H1 (cell line): ENCODE measurements around the gene BTK. TPM values are rescaled to one million over a fixed set of nuclear protein-coding genes. Genes with fewer than 3 reads are reported as not detected.

ENCODE experiments used
- JUND ChIP-seq: IDR thresholded peaks from 2 replicates; pipeline ENCODE4 v1.6.1; 2011; ENCODE audit warnings: mild to moderate bottlenecking, improper control_type of control experiment, low read length
- SP4 ChIP-seq: IDR thresholded peaks from 2 replicates; pipeline ENCODE4 v1.6.1; 2012; ENCODE audit warnings: low read length, inconsistent platforms
- YY1 ChIP-seq: IDR thresholded peaks from 2 replicates; pipeline ENCODE4 v1.6.1; 2011; ENCODE audit warnings: low read depth, mild to moderate bottlenecking, low read length
- polyA plus RNA-seq, 7 experiments: library from polyadenylated mRNA; depleted of rRNA in 3 of 7; stranded (reverse) in 5 of 7; unstranded in 2 of 7; fragments of >200 nt in 5 of 7; fragments of 200-250 nt in 2 of 7; gene quantifications; 1 replicate in 5 of 7; 2 replicates in 1 of 7; 4 replicates in 1 of 7; pipeline versions ENCODE4 v1.2.1 to v1.2.3, GENCODE V29; 2011 to 2013; ENCODE audit warnings: missing spikeins in 2 of 7, mixed read lengths in 2 of 7
- total RNA-seq: library from RNA; stranded (reverse); fragmentation: NEBNext Ultra II Directional; extraction: Animal tissue kit (Norgen Biotek cat#: 25700); gene quantifications from 2 replicates; pipeline ENCODE4 v1.2.1, GENCODE V29; 2021
- TF ChIP-seq, protein P1 (sequence below): fragments of 300-600 bp; sonication (generic); IDR thresholded peaks from 2 replicates; pipeline ENCODE4 v1.7.1; 2012; ENCODE audit warnings: low read length, moderate library complexity, mild to moderate bottlenecking, inconsistent platforms; ENCODE audit not compliant: insufficient replicate concordance

Gene BTK
- total and polyA plus RNA-seq, 2 of the 8 experiments (the other 6 are each of a cell fraction or from before 2014, with no cell fraction given) = 0.06 to 0.20 TPM

DNA sequence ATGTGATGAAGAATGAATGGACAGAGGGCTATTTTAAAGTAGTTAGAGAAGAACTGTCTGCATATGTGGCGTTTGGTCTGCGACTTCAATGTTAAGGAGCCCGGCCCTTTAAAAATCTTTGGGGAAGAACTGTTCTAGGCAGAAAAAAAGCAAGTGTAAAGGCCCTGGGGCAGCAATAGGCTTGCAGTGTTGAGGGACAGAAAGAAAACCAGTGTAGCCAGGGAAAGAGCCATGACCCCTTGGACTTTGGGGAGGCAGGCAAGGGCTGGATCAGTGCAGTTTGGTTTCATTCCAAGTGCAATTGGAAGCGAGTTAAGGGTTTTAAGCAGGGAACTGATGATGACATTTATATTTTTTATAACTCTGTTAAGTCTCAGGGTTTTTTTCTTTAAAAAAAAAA lies 13.8 kb upstream of the BTK start (continued):
- TF ChIP-seq, protein P1, sequence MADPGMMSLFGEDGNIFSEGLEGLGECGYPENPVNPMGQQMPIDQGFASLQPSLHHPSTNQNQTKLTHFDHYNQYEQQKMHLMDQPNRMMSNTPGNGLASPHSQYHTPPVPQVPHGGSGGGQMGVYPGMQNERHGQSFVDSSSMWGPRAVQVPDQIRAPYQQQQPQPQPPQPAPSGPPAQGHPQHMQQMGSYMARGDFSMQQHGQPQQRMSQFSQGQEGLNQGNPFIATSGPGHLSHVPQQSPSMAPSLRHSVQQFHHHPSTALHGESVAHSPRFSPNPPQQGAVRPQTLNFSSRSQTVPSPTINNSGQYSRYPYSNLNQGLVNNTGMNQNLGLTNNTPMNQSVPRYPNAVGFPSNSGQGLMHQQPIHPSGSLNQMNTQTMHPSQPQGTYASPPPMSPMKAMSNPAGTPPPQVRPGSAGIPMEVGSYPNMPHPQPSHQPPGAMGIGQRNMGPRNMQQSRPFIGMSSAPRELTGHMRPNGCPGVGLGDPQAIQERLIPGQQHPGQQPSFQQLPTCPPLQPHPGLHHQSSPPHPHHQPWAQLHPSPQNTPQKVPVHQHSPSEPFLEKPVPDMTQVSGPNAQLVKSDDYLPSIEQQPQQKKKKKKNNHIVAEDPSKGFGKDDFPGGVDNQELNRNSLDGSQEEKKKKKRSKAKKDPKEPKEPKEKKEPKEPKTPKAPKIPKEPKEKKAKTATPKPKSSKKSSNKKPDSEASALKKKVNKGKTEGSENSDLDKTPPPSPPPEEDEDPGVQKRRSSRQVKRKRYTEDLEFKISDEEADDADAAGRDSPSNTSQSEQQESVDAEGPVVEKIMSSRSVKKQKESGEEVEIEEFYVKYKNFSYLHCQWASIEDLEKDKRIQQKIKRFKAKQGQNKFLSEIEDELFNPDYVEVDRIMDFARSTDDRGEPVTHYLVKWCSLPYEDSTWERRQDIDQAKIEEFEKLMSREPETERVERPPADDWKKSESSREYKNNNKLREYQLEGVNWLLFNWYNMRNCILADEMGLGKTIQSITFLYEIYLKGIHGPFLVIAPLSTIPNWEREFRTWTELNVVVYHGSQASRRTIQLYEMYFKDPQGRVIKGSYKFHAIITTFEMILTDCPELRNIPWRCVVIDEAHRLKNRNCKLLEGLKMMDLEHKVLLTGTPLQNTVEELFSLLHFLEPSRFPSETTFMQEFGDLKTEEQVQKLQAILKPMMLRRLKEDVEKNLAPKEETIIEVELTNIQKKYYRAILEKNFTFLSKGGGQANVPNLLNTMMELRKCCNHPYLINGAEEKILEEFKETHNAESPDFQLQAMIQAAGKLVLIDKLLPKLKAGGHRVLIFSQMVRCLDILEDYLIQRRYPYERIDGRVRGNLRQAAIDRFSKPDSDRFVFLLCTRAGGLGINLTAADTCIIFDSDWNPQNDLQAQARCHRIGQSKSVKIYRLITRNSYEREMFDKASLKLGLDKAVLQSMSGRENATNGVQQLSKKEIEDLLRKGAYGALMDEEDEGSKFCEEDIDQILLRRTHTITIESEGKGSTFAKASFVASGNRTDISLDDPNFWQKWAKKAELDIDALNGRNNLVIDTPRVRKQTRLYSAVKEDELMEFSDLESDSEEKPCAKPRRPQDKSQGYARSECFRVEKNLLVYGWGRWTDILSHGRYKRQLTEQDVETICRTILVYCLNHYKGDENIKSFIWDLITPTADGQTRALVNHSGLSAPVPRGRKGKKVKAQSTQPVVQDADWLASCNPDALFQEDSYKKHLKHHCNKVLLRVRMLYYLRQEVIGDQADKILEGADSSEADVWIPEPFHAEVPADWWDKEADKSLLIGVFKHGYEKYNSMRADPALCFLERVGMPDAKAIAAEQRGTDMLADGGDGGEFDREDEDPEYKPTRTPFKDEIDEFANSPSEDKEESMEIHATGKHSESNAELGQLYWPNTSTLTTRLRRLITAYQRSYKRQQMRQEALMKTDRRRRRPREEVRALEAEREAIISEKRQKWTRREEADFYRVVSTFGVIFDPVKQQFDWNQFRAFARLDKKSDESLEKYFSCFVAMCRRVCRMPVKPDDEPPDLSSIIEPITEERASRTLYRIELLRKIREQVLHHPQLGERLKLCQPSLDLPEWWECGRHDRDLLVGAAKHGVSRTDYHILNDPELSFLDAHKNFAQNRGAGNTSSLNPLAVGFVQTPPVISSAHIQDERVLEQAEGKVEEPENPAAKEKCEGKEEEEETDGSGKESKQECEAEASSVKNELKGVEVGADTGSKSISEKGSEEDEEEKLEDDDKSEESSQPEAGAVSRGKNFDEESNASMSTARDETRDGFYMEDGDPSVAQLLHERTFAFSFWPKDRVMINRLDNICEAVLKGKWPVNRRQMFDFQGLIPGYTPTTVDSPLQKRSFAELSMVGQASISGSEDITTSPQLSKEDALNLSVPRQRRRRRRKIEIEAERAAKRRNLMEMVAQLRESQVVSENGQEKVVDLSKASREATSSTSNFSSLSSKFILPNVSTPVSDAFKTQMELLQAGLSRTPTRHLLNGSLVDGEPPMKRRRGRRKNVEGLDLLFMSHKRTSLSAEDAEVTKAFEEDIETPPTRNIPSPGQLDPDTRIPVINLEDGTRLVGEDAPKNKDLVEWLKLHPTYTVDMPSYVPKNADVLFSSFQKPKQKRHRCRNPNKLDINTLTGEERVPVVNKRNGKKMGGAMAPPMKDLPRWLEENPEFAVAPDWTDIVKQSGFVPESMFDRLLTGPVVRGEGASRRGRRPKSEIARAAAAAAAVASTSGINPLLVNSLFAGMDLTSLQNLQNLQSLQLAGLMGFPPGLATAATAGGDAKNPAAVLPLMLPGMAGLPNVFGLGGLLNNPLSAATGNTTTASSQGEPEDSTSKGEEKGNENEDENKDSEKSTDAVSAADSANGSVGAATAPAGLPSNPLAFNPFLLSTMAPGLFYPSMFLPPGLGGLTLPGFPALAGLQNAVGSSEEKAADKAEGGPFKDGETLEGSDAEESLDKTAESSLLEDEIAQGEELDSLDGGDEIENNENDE = no peak
- TF ChIP-seq YY1 (no peak), JUND (no peak), SP4 (no peak)
